GM23338 (cell line): Measurements from ENCODE around the gene P2RY13. TPM values are rescaled to one million over a fixed set of nuclear protein-coding genes. Genes with fewer than 3 reads are reported as not detected.

Source experiments
- ATAC-seq: fragments of 200-7000 bp; cut with Tn5 transposase; 3 replicates; pipeline ENCODE4 v1.9.1; 2020
- DNase-seq: peaks from one replicate; pipeline ENCODE4 v3.0.0-alpha.2; 2015; ENCODE audit warnings: low spot score
- H2AFZ ChIP-seq: fragments of 200-600 bp; sonication (generic); 2 replicates; pipeline ENCODE4 v1.8.0; 2016; ENCODE audit warnings: antibody characterized with exemption, mild to moderate bottlenecking, moderate library complexity
- H3F3A ChIP-seq: fragments of 200-600 bp; sonication (generic); replicated peaks from 2 replicates; pipeline ENCODE4 v1.8.0; 2017; ENCODE audit warnings: antibody characterized with exemption, mixed run types, low read depth
- H3K27ac ChIP-seq: fragments of 200-600 bp; sonication (generic); 2 replicates; pipeline ENCODE4 v1.6.1; 2016; ENCODE audit warnings: low read depth
- H3K27me3 ChIP-seq: fragments of 200-600 bp; sonication (generic); 2 replicates; pipeline ENCODE4 v1.8.0; 2016; ENCODE audit warnings: mild to moderate bottlenecking, mixed run types, moderate library complexity; ENCODE audit not compliant: insufficient read depth
- H3K36me3 ChIP-seq: fragments of 200-600 bp; sonication (generic); 2 replicates; pipeline ENCODE4 v1.8.0; 2016; ENCODE audit warnings: mild to moderate bottlenecking; ENCODE audit not compliant: insufficient read depth
- H3K4me1 ChIP-seq: fragments of 200-600 bp; sonication (generic); 2 replicates; pipeline ENCODE4 v1.8.0; 2016; ENCODE audit warnings: mild to moderate bottlenecking, moderate library complexity; ENCODE audit not compliant: insufficient read depth
- H3K4me2 ChIP-seq: fragments of 200-600 bp; sonication (generic); 2 replicates; pipeline ENCODE4 v1.7.1; 2017; ENCODE audit warnings: mixed run types
- H3K4me3 ChIP-seq: fragments of 200-600 bp; sonication (generic); 2 replicates; pipeline ENCODE4 v1.6.1; 2016; ENCODE audit warnings: mixed run types
- H3K79me2 ChIP-seq: fragments of 200-600 bp; sonication (generic); replicated peaks from 2 replicates; pipeline ENCODE4 v1.8.0; 2017; ENCODE audit warnings: mild to moderate bottlenecking; ENCODE audit not compliant: insufficient read depth
- H3K9me2 ChIP-seq: fragments of 200-600 bp; sonication (generic); 2 replicates; pipeline ENCODE4 v1.8.0; 2017; ENCODE audit not compliant: insufficient read depth
- H4K20me1 ChIP-seq: fragments of 200-600 bp; sonication (generic); replicated peaks from 2 replicates; pipeline ENCODE4 v1.8.0; 2017; ENCODE audit warnings: mild to moderate bottlenecking; ENCODE audit not compliant: insufficient read depth
- H3K27ac Mint-ChIP-seq: 2 replicates; pipeline ENCODE4 v1.8.0; 2020; ENCODE audit warnings: inconsistent platforms, mild to moderate bottlenecking, moderate library complexity, mixed read lengths
- H3K27me3 Mint-ChIP-seq: 3 replicates; pipeline ENCODE4 v1.8.0; 2022; ENCODE audit warnings: low read depth, mild to moderate bottlenecking, moderate library complexity, mixed read lengths, inconsistent platforms; ENCODE audit not compliant: insufficient read depth, poor library complexity
- H3K36me3 Mint-ChIP-seq: 3 replicates; pipeline ENCODE4 v1.8.0; 2021; ENCODE audit warnings: low read depth, mild to moderate bottlenecking, inconsistent platforms, moderate library complexity, mixed read lengths
- H3K4me1 Mint-ChIP-seq: 3 replicates; pipeline ENCODE4 v1.8.0; 2020; ENCODE audit warnings: mild to moderate bottlenecking, inconsistent platforms, mixed read lengths
- H3K4me3 Mint-ChIP-seq: 3 replicates; pipeline ENCODE4 v1.8.0; 2021; ENCODE audit warnings: moderate library complexity, mild to moderate bottlenecking, inconsistent platforms, mixed read lengths
- H3K9me3 Mint-ChIP-seq: 3 replicates; pipeline ENCODE4 v1.8.0; 2020; ENCODE audit warnings: moderate library complexity, mild to moderate bottlenecking, inconsistent platforms, mixed read lengths
- CREB1 ChIP-seq: fragments of 250-450 bp; sonication (Bioruptor Pico); IDR thresholded peaks from 2 replicates; pipeline ENCODE4 v1.5.0; 2020; ENCODE audit warnings: low read depth, mild to moderate bottlenecking, moderate library complexity
- CTCF ChIP-seq, 2 experiments: fragments of 200-600 bp in 1 of 2; sonication (generic) in 1 of 2; conservative IDR thresholded peaks; 2 replicates each; pipeline versions ENCODE4 v1.5.1 to v1.6.1; 2016 to 2017; ENCODE audit warnings: antibody characterized with exemption in 2 of 2, low read depth in 2 of 2, mild to moderate bottlenecking in 2 of 2, moderate library complexity in 1 of 2
- ETS1 ChIP-seq: IDR thresholded peaks from 2 replicates; pipeline ENCODE4 v1.6.1; 2016; ENCODE audit warnings: antibody characterized with exemption
- EZH2 ChIP-seq: fragments of 200-600 bp; sonication (generic); IDR thresholded peaks from one replicate; pipeline ENCODE4 v1.8.0; 2017; ENCODE audit warnings: antibody characterized with exemption, mild to moderate bottlenecking, low read depth; ENCODE audit not compliant: unreplicated experiment
- EZH2phosphoT487 ChIP-seq: fragments of 200-600 bp; sonication (generic); IDR thresholded peaks from one replicate; pipeline ENCODE4 v1.8.1; 2018; ENCODE audit warnings: antibody characterized with exemption; ENCODE audit not compliant: unreplicated experiment
- JUNB ChIP-seq: IDR thresholded peaks from one replicate; pipeline ENCODE4 v1.6.1; 2016; ENCODE audit warnings: antibody characterized with exemption; ENCODE audit not compliant: unreplicated experiment
- NANOG ChIP-seq: IDR thresholded peaks from 2 replicates; pipeline ENCODE4 v1.6.1; 2016; ENCODE audit warnings: antibody characterized with exemption, borderline replicate concordance
- POLR2AphosphoS5 ChIP-seq: IDR thresholded peaks from 2 replicates; pipeline ENCODE4 v1.6.1; 2016; ENCODE audit warnings: antibody characterized with exemption, low read depth
- REST ChIP-seq: IDR thresholded peaks from one replicate; pipeline ENCODE4 v1.6.1; 2018; ENCODE audit warnings: antibody characterized with exemption; ENCODE audit not compliant: unreplicated experiment
- STAT1 ChIP-seq: IDR thresholded peaks from one replicate; pipeline ENCODE4 v1.6.1; 2016; ENCODE audit warnings: antibody characterized with exemption; ENCODE audit not compliant: unreplicated experiment
- ZNF114 ChIP-seq: fragments of 250-450 bp; sonication (Bioruptor Pico); IDR thresholded peaks from 2 replicates; pipeline ENCODE4 v1.5.0; 2020; ENCODE audit warnings: mild to moderate bottlenecking, moderate library complexity
- ZNF331 ChIP-seq: fragments of 250-450 bp; sonication (Bioruptor Pico); IDR thresholded peaks from 2 replicates; pipeline ENCODE4 v1.5.0; 2020; ENCODE audit warnings: low read depth, mild to moderate bottlenecking, moderate library complexity
- ZNF462 ChIP-seq: fragments of 250-450 bp; sonication (Bioruptor Pico); IDR thresholded peaks from 2 replicates; pipeline ENCODE4 v1.5.0; 2020; ENCODE audit warnings: mild to moderate bottlenecking, moderate library complexity
- polyA plus RNA-seq: library from polyadenylated mRNA; unstranded; fragments of >200 nt; fragmentation: Nextera tagmentation; extraction: Ambion mirVana; gene quantifications from 2 replicates; pipeline ENCODE4 v1.2.1, GENCODE V29; 2016
- total RNA-seq: library from RNA; depleted of rRNA; stranded (reverse); fragments of >200 nt; shearing (Covaris generic); gene quantifications from 2 replicates; pipeline ENCODE4 v1.2.3, GENCODE V29; 2014

Gene P2RY13
- total and polyA plus RNA-seq, 2 experiments from 2014 or later = 0.68 TPM; not detected in 1

GRCh38 chr3:151315846-151316245, 13.5 kb downstream of the P2RY13 start:
- H3K36me3 ChIP-seq = no peaks in the 10 kb centered on the region
- no peaks in the 10 kb centered on the region for H3F3A ChIP-seq
- no peak for ATAC-seq
- peaks cover 48% of the 10 kb centered on the region for H3K4me1 Mint-ChIP-seq
- no peaks in the 10 kb centered on the region for H3K9me2 ChIP-seq
- H3K4me3 Mint-ChIP-seq = no peak overlapping the region
- H3K27me3 Mint-ChIP-seq = no peaks in the 10 kb centered on the region
- no peaks in the 10 kb centered on the region for H3K36me3 Mint-ChIP-seq
- peaks cover 44% of the 10 kb centered on the region for H3K4me1 ChIP-seq
- DNase-seq = no peak
- no peak overlapping the region for H3K4me2 ChIP-seq
- H3K27ac ChIP-seq = peak overlapping the region; percentile 47; the same call in 1 of the 2 replicates
- H3K4me3 ChIP-seq = no peak overlapping the region
- H3K9me3 Mint-ChIP-seq = no peaks in the 10 kb centered on the region
- no peaks in the 10 kb centered on the region for H3K27me3 ChIP-seq
- H3K79me2 ChIP-seq = no peaks in the 10 kb centered on the region
- no peaks in the 10 kb centered on the region for H4K20me1 ChIP-seq
- H3K27ac Mint-ChIP-seq = peak overlapping the region; percentile 69
- H2AFZ ChIP-seq = no peak overlapping the region
- TF ChIP-seq ZNF462 (CRISPR knock-in tag) (no peak), POLR2AphosphoS5 (no peak), ZNF331 (CRISPR knock-in tag) (no peak), STAT1 (no peak), ZNF114 (CRISPR knock-in tag) (no peak), ETS1 (no peak), JUNB (no peak), NANOG (no peak), EZH2phosphoT487 (no peak), CREB1 (CRISPR knock-in tag) (no peak), CTCF (conservative IDR thresholded peaks at IDR 0.05; ENCODE audit: low read depth in 2 of 2) (no peak), REST (no peak), EZH2 (no peak)
